Stimulated activated CD8-positive, alpha-beta memory T cell treated with anti-CD3 and anti-CD28 coated beads, Interleukin-15, amount 100 ng/mL, for 1 hour (primary cell): Measurements from ENCODE around the gene TMEM41A.
"Not testable (repeated sequence)": the region's sequence is repeated elsewhere in the genome, so short reads cannot be mapped to it uniquely, and the experiment has no call there.

Experiments
- DNase-seq: peaks from one replicate; pipeline ENCODE4 v3.0.0-alpha.2; 2020; ENCODE audit warnings: low read depth

The TMEM41A gene

GRCh38 chr3:185488465-185488864, 10.4 kb downstream of the TMEM41A start:
- DNase-seq, result no peak

- no peak for DNase-seq
Observed at GRCh38 chr3:185486394-185486793, 12.4 kb downstream of the TMEM41A start.

GRCh38 chr3:185484296-185484695, 14.5 kb downstream of the TMEM41A start:
- no peak for DNase-seq

- DNase-seq, result no peak
Observed at GRCh38 chr3:185479373-185479945, 19.4 kb downstream of the TMEM41A start.

- DNase-seq, result no peak
Observed at GRCh38 chr3:185477316-185477715, 21.5 kb downstream of the TMEM41A start.

GRCh38 chr3:185474922-185475321, 23.9 kb downstream of the TMEM41A start:
- not testable (repeated sequence) for DNase-seq

- DNase-seq, result no peak
Observed at GRCh38 chr3:185473290-185473815, 25.5 kb downstream of the TMEM41A start.

- DNase-seq, result no peak
Observed at GRCh38 chr3:185470323-185470722, 28.5 kb downstream of the TMEM41A start.

GRCh38 chr3:185469542-185469941, 29.3 kb downstream of the TMEM41A start:
- no peak for DNase-seq

GRCh38 chr3:185466123-185466522, 32.7 kb downstream of the TMEM41A start:
- DNase-seq, result not testable (repeated sequence)

- DNase-seq, result no peak
Observed at GRCh38 chr3:185465471-185465870, 33.4 kb downstream of the TMEM41A start.

GRCh38 chr3:185460719-185461350, 38.0 kb downstream of the TMEM41A start:
- no peak for DNase-seq

GRCh38 chr3:185460309-185460708, 38.5 kb downstream of the TMEM41A start:
- no peak for DNase-seq

GRCh38 chr3:185457376-185457775, 41.5 kb downstream of the TMEM41A start:
- no peak for DNase-seq

- DNase-seq, result not testable (repeated sequence)
Observed at GRCh38 chr3:185451432-185451831, 47.4 kb downstream of the TMEM41A start.

- DNase-seq, result no peak
Observed at GRCh38 chr3:185448107-185448506, 50.7 kb downstream of the TMEM41A start.

GRCh38 chr3:185444329-185444728, 54.5 kb downstream of the TMEM41A start:
- no peak for DNase-seq

- DNase-seq, result no peak
Observed at GRCh38 chr3:185442031-185442430, 56.8 kb downstream of the TMEM41A start.

GRCh38 chr3:185439745-185440466, 58.9 kb downstream of the TMEM41A start:
- DNase-seq, result no peak
